PC-9 (cell line): ENCODE measurements around the gene ZNF677. TPM values are rescaled to one million over a fixed set of nuclear protein-coding genes. Genes with fewer than 3 reads are reported as not detected.
A peak's percentile ranks its signal among the peaks of the same experiment; 100 is the strongest.
"Not testable (repeated sequence)": the region's sequence is repeated elsewhere in the genome, so short reads cannot be mapped to it uniquely, and the experiment has no call there.

Source experiments
- Bru-seq: library from RNA; stranded (reverse); fragments of 400-500 nt; gene quantifications from one replicate; lab custom pipeline; 2021; lab: Mats Ljungman, UMichigan
- BruChase-seq, 2 experiments: library from RNA; stranded (reverse); fragments of 400-500 nt; gene quantifications; one replicate each; lab custom pipeline; 2021; lab: Mats Ljungman, UMichigan
- BruUV-seq: library from RNA; stranded (reverse); fragments of 400-500 nt; replicated peaks from 2 replicates; lab custom pipeline; 2021; lab: Mats Ljungman, UMichigan
- CTCF ChIA-PET: fragments of 300-600 bp; sonication (Branson Sonifier 250); formaldehyde crosslinking; loops from one replicate; lab custom pipeline; 2022; ENCODE audit warnings: antibody characterized with exemption; lab: Charles Lee
- POLR2A ChIA-PET: fragments of 300-600 bp; sonication (Branson Sonifier 250); formaldehyde crosslinking; loops from one replicate; lab custom pipeline; 2022; ENCODE audit warnings: antibody characterized with exemption; ENCODE audit not compliant: unreplicated experiment; lab: Charles Lee
- DNase-seq, 2 experiments: peaks; one replicate each; pipeline versions ENCODE4 v3.0.0 to v3.0.0-alpha.2; 2015 to 2022; ENCODE audit warnings: mixed read lengths in 1 of 2
- H2AFZ ChIP-seq: fragments of 200-600 bp; sonication (generic); 2 replicates; pipeline ENCODE4 v1.8.1; 2017; ENCODE audit warnings: antibody characterized with exemption
- H3F3A ChIP-seq: fragments of 200-600 bp; sonication (generic); 2 replicates; pipeline ENCODE4 v1.8.1; 2017; ENCODE audit warnings: antibody characterized with exemption, mild to moderate bottlenecking, low read depth; ENCODE audit not compliant: insufficient read depth
- H3K27ac ChIP-seq: fragments of 200-600 bp; sonication (generic); 2 replicates; pipeline ENCODE4 v1.6.1; 2016; ENCODE audit warnings: mixed run types
- H3K27me3 ChIP-seq: fragments of 200-600 bp; sonication (generic); 2 replicates; pipeline ENCODE4 v1.6.1; 2016; ENCODE audit warnings: low read depth, mixed run types; ENCODE audit not compliant: insufficient read depth
- H3K36me3 ChIP-seq: fragments of 200-600 bp; sonication (generic); 2 replicates; pipeline ENCODE4 v1.6.1; 2016; ENCODE audit warnings: low read depth, mixed run types
- H3K4me1 ChIP-seq: fragments of 200-600 bp; sonication (generic); replicated peaks from 2 replicates; pipeline ENCODE4 v1.6.1; 2016; ENCODE audit warnings: mixed run types; ENCODE audit not compliant: insufficient read depth
- H3K4me2 ChIP-seq: fragments of 200-600 bp; sonication (generic); 2 replicates; pipeline ENCODE4 v1.6.1; 2017; ENCODE audit warnings: mixed run types
- H3K4me3 ChIP-seq: fragments of 200-600 bp; sonication (generic); 2 replicates; pipeline ENCODE4 v1.6.1; 2016; ENCODE audit warnings: mixed run types
- H3K79me2 ChIP-seq: fragments of 200-600 bp; sonication (generic); 2 replicates; pipeline ENCODE4 v1.6.1; 2017; ENCODE audit warnings: low read depth, mixed run types
- H3K9me2 ChIP-seq: fragments of 200-600 bp; sonication (generic); 2 replicates; pipeline ENCODE4 v1.8.1; 2017; ENCODE audit warnings: mild to moderate bottlenecking; ENCODE audit not compliant: insufficient read depth
- H3K9me3 ChIP-seq: fragments of 200-600 bp; sonication (generic); 2 replicates; pipeline ENCODE4 v1.8.1; 2016; ENCODE audit warnings: low read depth; ENCODE audit not compliant: insufficient read depth
- H4K20me1 ChIP-seq: fragments of 200-600 bp; sonication (generic); 2 replicates; pipeline ENCODE4 v1.8.1; 2017; ENCODE audit not compliant: insufficient read depth
- EZH2 ChIP-seq: fragments of 200-600 bp; sonication (generic); IDR thresholded peaks from 2 replicates; pipeline ENCODE4 v1.8.0; 2017; ENCODE audit warnings: antibody characterized with exemption, low read depth
- intact Hi-C: fragments of 100-400 bp; cut with micrococcal nuclease; formaldehyde crosslinking; loops from one replicate; pipeline ENCODE4 v1.10.0; 2022; ENCODE audit not compliant: unreplicated experiment
- long read RNA-seq: library from polyadenylated mRNA; stranded (forward); transcript quantifications from one replicate; pipeline ENCODE4 v2.0.0, GENCODE V29; 2022
- total RNA-seq: library from RNA; stranded (reverse); gene quantifications from 2 replicates; pipeline ENCODE4 v1.2.3, GENCODE V29; 2021
- TF ChIP-seq, protein P1 (sequence below): fragments of 200-600 bp; sonication (generic); conservative IDR thresholded peaks from 2 replicates; pipeline ENCODE4 v1.6.1; 2017; ENCODE audit warnings: mixed run types, antibody characterized with exemption, mild to moderate bottlenecking, moderate library complexity

Gene ZNF677
- total RNA-seq (10.2 and 14.5 TPM in 2 replicates), Bru-seq, nascent RNA (percentile 56 among the genes with signal in this experiment), BruChase-seq, experiment 1, labeled RNA remaining after a 2-hour chase (percentile 58 among the genes with signal in this experiment), BruChase-seq, experiment 2, labeled RNA remaining after a 6-hour chase (percentile 65 among the genes with signal in this experiment)
- long read RNA-seq, partial matches to known transcripts = 0 of 5 reads
- long read RNA-seq, other reads (novel, unspliced or antisense) = 0 of 5 reads

DNA sequence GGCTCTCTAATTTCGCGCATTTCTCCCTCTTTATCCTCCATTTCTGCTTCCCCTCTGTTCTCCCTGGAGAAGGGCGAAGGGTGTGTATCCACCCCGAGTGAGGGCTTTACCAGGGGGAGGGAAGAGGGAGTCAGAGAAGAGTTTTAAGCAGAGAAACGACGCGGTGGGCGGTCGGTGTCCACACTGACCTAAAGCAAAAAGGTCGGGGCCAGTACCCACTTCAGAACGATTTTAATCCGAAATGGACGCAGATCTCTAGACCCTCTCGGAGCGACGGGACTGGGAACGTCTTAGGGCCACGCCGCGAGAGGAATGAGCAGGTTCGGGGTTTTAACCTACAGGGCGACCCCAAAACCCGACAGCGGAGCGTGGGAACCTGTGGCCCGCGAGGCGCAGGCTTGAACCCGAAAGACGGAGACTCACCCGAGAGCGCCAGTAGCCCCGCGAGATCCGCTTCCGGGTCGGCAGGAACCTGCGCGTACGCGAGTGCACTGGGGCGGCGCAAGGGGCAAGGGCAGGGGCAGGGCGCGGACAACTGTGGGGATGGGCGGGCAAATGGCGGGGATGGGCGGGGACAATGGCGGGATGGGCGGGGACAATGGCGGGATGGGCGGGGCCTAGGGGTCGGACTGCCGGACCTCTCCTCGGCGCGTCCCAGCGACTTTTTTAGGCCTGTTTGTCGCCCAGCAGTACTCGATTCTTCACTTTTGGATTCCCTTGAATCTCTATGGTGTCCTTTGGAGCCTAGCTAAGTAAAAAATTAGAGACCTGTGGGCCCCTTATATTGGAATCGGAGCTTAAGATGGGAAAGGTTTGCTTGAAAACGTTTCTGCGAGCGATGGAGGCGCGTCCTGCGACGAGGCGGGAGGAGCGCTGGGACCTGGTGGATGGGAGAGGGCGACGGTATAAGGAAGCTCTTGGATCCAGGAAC is at the start of gene ZNF677:
Gene ZNF677 (minus strand): TSS at position 463 of the 931 bp plus-strand sequence. CDS start 3,323 bp downstream, outside the sequence.
- H3K9me3 ChIP-seq = peaks cover 22% of the 10 kb centered on the region
- intact Hi-C loops = no loop called here
- no peaks in the 10 kb centered on the region; the same call in 1 of the 2 replicates for H3K27me3 ChIP-seq
- POLR2A ChIA-PET = no interaction called here
- H3K36me3 ChIP-seq = no peaks in the 10 kb centered on the region
- CTCF ChIA-PET = no interaction called here
- peak; percentile 54 to 74 for DNase-seq
- peak within 1 kb of the TSS; percentile 62 for H3K4me3 ChIP-seq
- H3K4me2 ChIP-seq = peak within 1 kb of the TSS; percentile 82
- no peaks in the 10 kb centered on the region for H3K9me2 ChIP-seq
- TF ChIP-seq, protein P1, sequence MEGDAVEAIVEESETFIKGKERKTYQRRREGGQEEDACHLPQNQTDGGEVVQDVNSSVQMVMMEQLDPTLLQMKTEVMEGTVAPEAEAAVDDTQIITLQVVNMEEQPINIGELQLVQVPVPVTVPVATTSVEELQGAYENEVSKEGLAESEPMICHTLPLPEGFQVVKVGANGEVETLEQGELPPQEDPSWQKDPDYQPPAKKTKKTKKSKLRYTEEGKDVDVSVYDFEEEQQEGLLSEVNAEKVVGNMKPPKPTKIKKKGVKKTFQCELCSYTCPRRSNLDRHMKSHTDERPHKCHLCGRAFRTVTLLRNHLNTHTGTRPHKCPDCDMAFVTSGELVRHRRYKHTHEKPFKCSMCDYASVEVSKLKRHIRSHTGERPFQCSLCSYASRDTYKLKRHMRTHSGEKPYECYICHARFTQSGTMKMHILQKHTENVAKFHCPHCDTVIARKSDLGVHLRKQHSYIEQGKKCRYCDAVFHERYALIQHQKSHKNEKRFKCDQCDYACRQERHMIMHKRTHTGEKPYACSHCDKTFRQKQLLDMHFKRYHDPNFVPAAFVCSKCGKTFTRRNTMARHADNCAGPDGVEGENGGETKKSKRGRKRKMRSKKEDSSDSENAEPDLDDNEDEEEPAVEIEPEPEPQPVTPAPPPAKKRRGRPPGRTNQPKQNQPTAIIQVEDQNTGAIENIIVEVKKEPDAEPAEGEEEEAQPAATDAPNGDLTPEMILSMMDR = no peak
- TF ChIP-seq EZH2 = no peak
- no peaks in the 10 kb centered on the region for H3K79me2 ChIP-seq
- peak within 1 kb of the TSS; percentile 90 for H2AFZ ChIP-seq
- BruUV-seq = TSS peak; percentile 86
- H3K27ac ChIP-seq = 0 out of 2 replicates have a peak within 1 kb of the TSS, but pooled peaks have one; percentile 38
- H3K4me1 ChIP-seq = 0 out of 2 replicates have a peak, but pooled peaks cover 6% of the 10 kb centered on the region
- H4K20me1 ChIP-seq = no peaks in the 10 kb centered on the region
- no peaks in the 10 kb centered on the region; the same call in 1 of the 2 replicates for H3F3A ChIP-seq

DNA sequence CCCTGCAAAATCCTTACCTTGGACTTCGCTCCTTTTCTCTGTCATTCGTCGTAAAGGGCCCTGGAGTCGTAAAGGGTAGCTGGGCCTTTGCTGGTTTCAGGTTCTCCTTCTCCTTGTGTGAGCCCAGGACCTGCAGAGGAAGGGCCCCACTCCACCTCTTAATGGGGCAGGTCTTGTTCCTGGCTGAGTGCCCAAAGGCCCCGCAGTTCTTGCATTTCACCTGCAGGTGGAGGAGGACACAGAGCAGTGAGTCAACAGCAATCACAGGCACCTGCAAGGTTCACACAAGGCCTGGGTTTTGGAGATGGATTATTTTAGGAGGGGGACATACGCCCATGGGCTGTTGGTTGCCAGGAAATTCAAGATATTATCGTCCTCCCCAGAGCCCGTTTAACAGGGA is 46.7 kb upstream of the ZNF677 start:
- H3K9me3 ChIP-seq, intact Hi-C loops: not testable (repeated sequence)

DNA sequence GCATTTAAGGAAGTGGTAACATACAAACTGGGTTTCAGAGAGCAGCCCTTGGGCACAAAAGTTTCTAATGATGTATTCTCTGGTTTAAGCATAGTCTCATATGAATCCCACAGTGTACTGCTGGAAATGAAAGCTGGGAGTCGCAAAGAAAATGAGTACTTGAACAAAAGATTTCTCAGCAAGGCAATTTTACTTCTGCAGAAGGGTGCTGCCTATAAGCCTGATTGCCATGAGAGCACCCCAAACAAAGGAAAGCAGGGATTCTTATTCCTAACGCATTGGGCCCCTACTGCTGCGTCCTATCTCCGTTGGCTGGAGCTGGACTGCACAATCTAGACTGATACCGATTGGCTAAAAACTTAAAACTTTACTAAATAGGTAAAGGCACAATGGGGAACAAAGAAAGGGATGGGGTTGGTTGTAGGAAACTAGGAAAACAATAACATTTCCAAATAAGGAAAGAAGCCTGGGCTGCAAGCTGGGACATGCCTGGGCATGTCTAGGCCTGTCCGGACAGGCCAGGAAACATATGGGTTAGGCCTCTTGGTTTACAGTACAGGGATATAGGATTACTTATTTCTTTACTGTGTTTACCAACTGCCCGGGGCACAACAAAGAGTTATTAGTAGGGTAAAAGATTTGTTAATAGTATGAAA is 40.2 kb upstream of the ZNF677 start:
- Histone ChIP-seq H3K4me1 (no peaks in the 10 kb centered on the region), H3K79me2 (no peaks in the 10 kb centered on the region), H3K27ac (no peak overlapping the region), H3K9me3 (peaks cover 20% of the 10 kb centered on the region), H3K9me2 (no peaks in the 10 kb centered on the region), H3F3A (no peaks in the 10 kb centered on the region), H3K36me3 (no peaks in the 10 kb centered on the region), H4K20me1 (no peaks in the 10 kb centered on the region), H3K4me3 (no peak overlapping the region), H3K4me2 (no peak overlapping the region), H2AFZ (no peak overlapping the region), H3K27me3 (peaks cover 42% of the 10 kb centered on the region)
- ChIA-PET POLR2A (no interaction called here), CTCF (no interaction called here)
- TF ChIP-seq EZH2 = no peak
- TF ChIP-seq, protein P1 = no peak
- DNase-seq = no peak
- no TSS peak for BruUV-seq
- intact Hi-C loops = no loop called here

More for the DNA sequence above, 46.7 kb upstream of the ZNF677 start:
- H4K20me1 ChIP-seq, H3K4me1 ChIP-seq, CTCF ChIA-PET, BruUV-seq, POLR2A ChIA-PET, DNase-seq, H3K36me3 ChIP-seq, H3K4me3 ChIP-seq, H3K79me2 ChIP-seq, H2AFZ ChIP-seq, H3K4me2 ChIP-seq, H3K27ac ChIP-seq, H3K9me2 ChIP-seq, H3F3A ChIP-seq: not testable (repeated sequence)
- peaks cover 70% of the 10 kb centered on the region for H3K27me3 ChIP-seq
